Neuronal stem cell (in vitro differentiated cells): ENCODE data around the gene RGS6.
A peak's percentile ranks its signal among the peaks of the same experiment; 100 is the strongest.

Experiments
- DNase-seq: peaks from one replicate; pipeline ENCODE4 v3.0.0-alpha.2; 2013; ENCODE audit warnings: low spot score
- H2AFZ ChIP-seq: one replicate; pipeline ENCODE4 v1.6.1; 2013; ENCODE audit warnings: mild to moderate bottlenecking, low read length, inconsistent platforms
- H2AK5ac ChIP-seq: 2 replicates; pipeline ENCODE4 v1.6.1; 2013; ENCODE audit warnings: low read depth, mild to moderate bottlenecking, inconsistent platforms, low read length, moderate library complexity, mixed read lengths
- H2BK120ac ChIP-seq: 2 replicates; pipeline ENCODE4 v1.6.1; 2013; ENCODE audit warnings: low read depth, mild to moderate bottlenecking, inconsistent platforms, low read length, moderate library complexity, mixed read lengths
- H2BK12ac ChIP-seq: one replicate; pipeline ENCODE4 v1.6.1; 2013; ENCODE audit warnings: low read length, inconsistent platforms
- H2BK15ac ChIP-seq: 2 replicates; pipeline ENCODE4 v1.6.1; 2013; ENCODE audit warnings: mild to moderate bottlenecking, low read length, inconsistent platforms, mixed read lengths
- H2BK5ac ChIP-seq: one replicate; pipeline ENCODE4 v1.6.1; 2013; ENCODE audit warnings: inconsistent platforms, mild to moderate bottlenecking, low read length, moderate library complexity
- H3K14ac ChIP-seq: one replicate; pipeline ENCODE4 v1.6.1; 2013; ENCODE audit warnings: low read length, inconsistent platforms
- H3K18ac ChIP-seq: 2 replicates; pipeline ENCODE4 v1.6.1; 2013; ENCODE audit warnings: low read length, inconsistent platforms
- H3K23ac ChIP-seq: 2 replicates; pipeline ENCODE4 v1.6.1; 2013; ENCODE audit warnings: low read depth, mild to moderate bottlenecking, mixed read lengths, low read length, inconsistent platforms; ENCODE audit not compliant: poor library complexity
- H3K27ac ChIP-seq: replicated peaks from 3 replicates; pipeline ENCODE4 v1.5.1; 2013; ENCODE audit warnings: low read length, inconsistent platforms
- H3K27me3 ChIP-seq, 3 experiments: 2 replicates each; pipeline ENCODE4 v1.6.1; 2013; ENCODE audit warnings: low read length in 3 of 3, mild to moderate bottlenecking in 2 of 3, inconsistent platforms in 1 of 3, low read depth in 1 of 3, mixed read lengths in 1 of 3, moderate library complexity in 1 of 3; ENCODE audit not compliant: control insufficient read depth in 3 of 3, insufficient read depth in 3 of 3
- H3K36me3 ChIP-seq, 2 donors: replicated peaks in 1 of 2; 2 replicates each; pipeline ENCODE4 v1.6.1; 2013; ENCODE audit warnings: low read length in 2 of 2; ENCODE audit not compliant: control insufficient read depth in 2 of 2, insufficient read depth in 2 of 2
- H3K4ac ChIP-seq: 2 replicates; pipeline ENCODE4 v1.6.1; 2013; ENCODE audit warnings: inconsistent platforms, mild to moderate bottlenecking, low read length, moderate library complexity
- H3K4me1 ChIP-seq, 2 donors: 1 replicate in 1 of 2; 2 replicates in 1 of 2; pipeline ENCODE4 v1.6.1; 2013; ENCODE audit warnings: low read length in 2 of 2, low read depth in 1 of 2; ENCODE audit not compliant: control insufficient read depth in 2 of 2, insufficient read depth in 1 of 2
- H3K4me2 ChIP-seq: one replicate; pipeline ENCODE4 v1.6.1; 2013; ENCODE audit warnings: mild to moderate bottlenecking, low read length, inconsistent platforms; ENCODE audit not compliant: insufficient read depth, poor library complexity, severe bottlenecking
- H3K4me3 ChIP-seq, 2 donors: 2 replicates each; pipeline ENCODE4 v1.5.1; 2013; ENCODE audit warnings: low read length in 2 of 2, mild to moderate bottlenecking in 2 of 2, inconsistent platforms in 1 of 2, moderate library complexity in 1 of 2
- H3K79me1 ChIP-seq: one replicate; pipeline ENCODE4 v1.6.1; 2013; ENCODE audit warnings: low read depth, mild to moderate bottlenecking, inconsistent platforms, low read length, moderate library complexity
- H3K9ac ChIP-seq: one replicate; pipeline ENCODE4 v1.6.1; 2013; ENCODE audit warnings: mild to moderate bottlenecking, low read depth, low read length, inconsistent platforms; ENCODE audit not compliant: poor library complexity
- H3K9me3 ChIP-seq, 2 donors: replicated peaks in 1 of 2; 2 replicates each; pipeline versions ENCODE3 to v1.6.1; 2013; ENCODE audit warnings: low read length in 2 of 2, mild to moderate bottlenecking in 2 of 2, inconsistent platforms in 1 of 2, low read depth in 1 of 2, mixed read lengths in 1 of 2, moderate library complexity in 1 of 2; ENCODE audit not compliant: control insufficient read depth in 2 of 2, insufficient read depth in 1 of 2
- H4K8ac ChIP-seq: one replicate; pipeline ENCODE4 v1.6.1; 2013; ENCODE audit warnings: low read depth, mild to moderate bottlenecking, inconsistent platforms, low read length, moderate library complexity
- H4K91ac ChIP-seq: one replicate; pipeline ENCODE4 v1.6.1; 2013; ENCODE audit warnings: low read length, low read depth, mild to moderate bottlenecking, inconsistent platforms; ENCODE audit not compliant: poor library complexity
- WGBS, 2 donors: extraction: QIAGEN DNeasy Blood & Tissue Kit; methylation state at CpG; one replicate each; pipeline ENCODE4 v1.1.7; 2013; ENCODE audit warnings: missing lambda C conversion rate in 2 of 2, mixed read lengths in 1 of 2; ENCODE audit not compliant: insufficient read length in 2 of 2, insufficient replicate concordance in 1 of 2; ENCODE audit errors: extremely low coverage in 2 of 2; 5-methylcytosine and 5-hydroxymethylcytosine counted together

RGS6 gene

GRCh38 chr14:72544615-72545387, 612.6 kb downstream of the RGS6 start:
- no peak overlapping the region for H3K4me3 ChIP-seq
- peaks cover 7 to 15% of the 10 kb centered on the region in 2 donors for H3K4me1 ChIP-seq
- H3K27ac ChIP-seq, result no peak overlapping the region
- peak overlapping the region; percentile 75 for H2AFZ ChIP-seq
- no peaks in the 10 kb centered on the region for H3K9me3 ChIP-seq
- no peak overlapping the region for H3K23ac ChIP-seq
- H3K79me1 ChIP-seq, result no peaks in the 10 kb centered on the region
- no peak overlapping the region for H3K4ac ChIP-seq
- peak; percentile 21 for DNase-seq
- no peak overlapping the region for H4K8ac ChIP-seq
- peak overlapping the region; percentile 62 for H2BK15ac ChIP-seq
- H2BK120ac ChIP-seq, result peak overlapping the region; percentile 24
- H2AK5ac ChIP-seq, result peak overlapping the region; percentile 53
- peak overlapping the region; percentile 63 for H2BK12ac ChIP-seq
- H3K4me2 ChIP-seq, result no peak overlapping the region
- no peak overlapping the region for H3K9ac ChIP-seq
- no peaks in the 10 kb centered on the region for H3K36me3 ChIP-seq
- H3K27me3 ChIP-seq, result no peaks in the 10 kb centered on the region
- H4K91ac ChIP-seq, result no peak overlapping the region
- H3K14ac ChIP-seq, result no peak overlapping the region
- H2BK5ac ChIP-seq, result no peak overlapping the region
- peak overlapping the region; percentile 61 for H3K18ac ChIP-seq
- WGBS, 2 donors, result no CpG with 5 or more reads among the region's 8 CpGs

GRCh38 chr14:72545411-72546311, 613.4 kb downstream of the RGS6 start:
- no peak overlapping the region for H3K4ac ChIP-seq
- peak overlapping the region; percentile 62 for H2BK15ac ChIP-seq
- no peak overlapping the region for H3K4me2 ChIP-seq
- H2BK5ac ChIP-seq, result no peak overlapping the region
- peak overlapping the region; percentile 63 for H2BK12ac ChIP-seq
- H3K4me3 ChIP-seq, result no peak overlapping the region
- no peak overlapping the region for H4K91ac ChIP-seq
- H2BK120ac ChIP-seq, result peak overlapping the region; percentile 24
- no CpG with 5 or more reads among the region's 13 CpGs for WGBS, 2 donors
- H4K8ac ChIP-seq, result no peak overlapping the region
- H3K18ac ChIP-seq, result peak overlapping the region; percentile 69
- no peak for DNase-seq
- no peak overlapping the region for H3K14ac ChIP-seq
- peaks cover 7 to 15% of the 10 kb centered on the region in 2 donors for H3K4me1 ChIP-seq
- H2AK5ac ChIP-seq, result peak overlapping the region; percentile 53
- H3K23ac ChIP-seq, result no peak overlapping the region
- no peaks in the 10 kb centered on the region for H3K79me1 ChIP-seq
- H2AFZ ChIP-seq, result peak overlapping the region; percentile 1
- H3K27me3 ChIP-seq, result no peaks in the 10 kb centered on the region
- H3K9ac ChIP-seq, result no peak overlapping the region
- no peak overlapping the region for H3K27ac ChIP-seq
- H3K9me3 ChIP-seq, result no peaks in the 10 kb centered on the region
- no peaks in the 10 kb centered on the region for H3K36me3 ChIP-seq

GRCh38 chr14:72546344-72547016, 614.3 kb downstream of the RGS6 start:
- DNase-seq, result no peak

More at GRCh38 chr14:72546344-72547016, 614.3 kb downstream of the RGS6 start:
- Histone ChIP-seq H3K79me1 (no peaks in the 10 kb centered on the region), H3K4ac (no peak overlapping the region), H3K9me3 (no peaks in the 10 kb centered on the region), H2BK15ac (no peak overlapping the region), H3K18ac (peak overlapping the region; percentile 42), H2BK12ac (no peak overlapping the region), H2AK5ac (peak overlapping the region; percentile 30), H4K8ac (no peak overlapping the region), H3K27ac (no peak overlapping the region), H3K14ac (no peak overlapping the region), H3K9ac (no peak overlapping the region), H3K23ac (peak overlapping the region; percentile 75), H3K4me1 (peaks cover 7 to 15% of the 10 kb centered on the region in 2 donors), H3K36me3 (no peaks in the 10 kb centered on the region), H3K4me2 (no peak overlapping the region), H2BK120ac (no peak overlapping the region), H2AFZ (no peak overlapping the region), H4K91ac (no peak overlapping the region), H3K4me3 (no peak overlapping the region), H2BK5ac (no peak overlapping the region), H3K27me3 (no peaks in the 10 kb centered on the region)
- WGBS, 2 donors, result no CpG with 5 or more reads among the region's 16 CpGs
